GM19395 (cell line): Measurements from ENCODE around the gene SOCS6.

Experiments
- ATAC-seq: cut with Tn5 transposase; IDR thresholded peaks from one replicate; pipeline ENCODE4 v1.9.1; 2021; ENCODE audit warnings: mild to moderate bottlenecking, moderate library complexity; ENCODE audit not compliant: unreplicated experiment

SOCS6 gene

DNA sequence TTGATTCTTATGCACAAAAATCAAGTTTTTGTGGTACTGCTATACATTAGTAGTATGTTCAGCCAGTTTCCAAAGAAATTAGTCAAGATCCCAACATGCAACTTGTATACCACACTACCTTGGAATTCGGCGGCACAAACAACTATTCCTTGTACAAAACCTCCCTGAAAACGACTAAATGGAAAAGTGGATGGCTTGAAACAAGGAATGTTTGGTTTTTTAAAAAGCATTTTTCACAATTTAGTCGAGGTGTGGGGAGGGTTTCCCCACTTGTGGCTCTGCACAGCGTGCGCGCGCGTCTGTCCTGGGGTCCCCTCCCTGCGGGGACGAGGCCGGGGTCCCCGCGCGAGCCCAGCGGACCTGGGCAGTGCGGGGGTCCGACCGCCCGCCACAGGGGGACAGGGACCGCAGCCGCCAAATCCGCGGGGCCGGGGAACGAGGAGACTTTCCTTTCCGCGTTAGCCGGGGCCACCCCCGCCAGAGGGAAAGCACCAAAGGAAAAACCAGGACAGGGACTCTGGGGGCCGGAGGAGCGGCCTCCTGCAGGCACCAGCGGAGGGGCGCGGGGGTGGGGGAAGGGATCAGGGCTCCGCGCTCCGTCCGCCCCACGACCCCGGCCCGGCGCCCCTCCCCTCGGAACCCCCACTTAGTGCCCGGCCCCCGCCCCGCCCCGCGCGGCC is 534 bp upstream of the SOCS6 start:
- peak; percentile 28 for ATAC-seq

DNA sequence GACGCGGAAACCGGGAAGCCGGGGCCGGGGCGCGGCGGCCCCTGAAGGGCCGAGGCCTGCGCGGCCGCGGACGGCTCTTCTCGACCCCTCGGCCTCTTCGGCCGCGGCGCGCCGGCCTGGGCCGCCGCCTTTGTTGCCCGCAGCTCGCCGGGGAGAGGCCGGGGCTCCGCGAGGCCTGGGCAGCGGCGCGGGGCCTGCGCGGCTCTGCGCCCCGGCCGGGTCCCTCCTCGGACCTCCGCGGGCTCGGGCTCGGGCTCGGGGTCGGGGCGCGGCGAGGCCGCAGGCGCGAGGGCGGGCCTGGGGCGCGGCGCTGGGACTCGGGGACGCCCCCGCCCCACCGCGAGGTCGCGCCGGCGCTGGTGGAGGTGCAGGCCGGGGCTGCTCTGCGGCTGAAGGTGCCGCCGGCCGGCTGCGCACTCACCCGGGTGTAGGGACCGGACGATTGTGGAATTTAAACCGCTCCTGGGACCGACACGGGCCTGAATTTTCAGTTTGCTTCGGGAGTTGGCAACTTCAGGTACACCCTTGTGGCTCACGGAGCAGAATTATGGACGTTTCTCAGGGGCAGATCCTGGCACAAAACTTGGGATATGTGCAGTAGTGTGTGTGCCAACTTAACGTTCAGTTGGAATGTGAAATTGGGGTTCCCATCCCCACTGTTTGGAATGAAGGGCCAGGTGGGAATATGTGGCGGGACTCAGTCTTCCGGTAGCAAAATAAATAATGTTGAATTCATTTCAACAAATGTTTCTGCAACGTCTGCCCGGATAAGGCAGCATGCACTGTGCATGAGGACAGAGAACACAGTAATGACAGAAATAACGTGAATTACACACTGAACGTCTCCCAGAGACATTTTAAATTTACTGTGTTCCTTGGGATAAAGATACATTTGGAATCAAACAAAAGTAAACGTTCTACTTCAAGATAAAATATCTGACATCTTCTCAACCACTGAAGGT is 787 bp downstream of the SOCS6 start:
- peak; percentile 53 for ATAC-seq

DNA sequence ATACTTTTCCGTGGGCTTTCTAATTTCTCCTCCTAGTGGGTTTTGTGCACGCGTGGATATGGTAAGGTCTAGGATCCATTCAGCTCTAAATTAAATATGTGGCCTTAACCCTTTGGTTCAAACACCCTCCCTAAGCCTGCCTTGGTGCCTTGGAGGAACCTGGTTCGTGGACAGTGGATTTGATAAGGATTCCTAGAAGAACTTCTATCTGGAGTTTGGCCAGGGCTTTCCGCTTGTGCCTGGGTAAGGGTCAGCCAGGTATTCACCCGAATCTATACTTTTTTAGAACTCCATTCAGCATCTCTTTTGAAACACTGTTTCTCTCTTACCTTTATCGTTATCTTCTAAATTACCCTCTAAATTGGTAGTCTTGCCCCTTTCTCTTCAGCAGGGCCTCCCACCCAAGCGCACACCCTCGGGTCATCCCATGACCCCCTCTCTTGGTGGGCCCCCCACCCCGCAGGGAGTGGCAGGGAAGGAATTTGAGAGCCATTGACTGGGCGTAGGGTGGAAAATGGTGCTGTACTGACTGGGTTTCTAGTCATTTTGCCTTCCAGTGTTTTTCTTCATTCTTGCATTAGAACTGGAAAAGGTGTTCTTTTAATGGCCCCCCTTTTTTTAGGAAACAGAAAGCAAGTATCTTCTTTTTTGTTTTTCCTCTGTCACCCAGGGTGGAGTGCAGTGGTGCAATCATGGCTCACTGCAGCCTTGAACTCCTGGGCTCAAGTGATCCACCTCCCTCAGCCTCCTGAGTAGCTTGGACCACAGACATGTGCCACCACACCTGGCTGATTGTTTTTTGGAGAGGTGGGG is 1.8 kb downstream of the SOCS6 start:
- ATAC-seq = no peak

DNA sequence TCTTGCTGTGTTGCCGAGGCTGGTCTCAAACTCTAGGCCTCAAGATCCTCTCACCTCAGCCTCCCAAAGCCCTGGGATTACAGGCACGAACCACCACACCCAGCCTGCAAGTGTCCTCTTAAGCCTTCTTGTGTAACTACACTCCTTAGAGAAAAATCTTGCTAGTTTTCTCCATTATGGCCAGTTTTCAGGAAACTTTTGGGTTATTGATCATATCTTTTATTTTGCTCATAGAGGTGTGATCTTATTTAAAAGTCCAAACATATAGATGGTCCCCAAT is 2.4 kb downstream of the SOCS6 start:
- no peak for ATAC-seq

DNA sequence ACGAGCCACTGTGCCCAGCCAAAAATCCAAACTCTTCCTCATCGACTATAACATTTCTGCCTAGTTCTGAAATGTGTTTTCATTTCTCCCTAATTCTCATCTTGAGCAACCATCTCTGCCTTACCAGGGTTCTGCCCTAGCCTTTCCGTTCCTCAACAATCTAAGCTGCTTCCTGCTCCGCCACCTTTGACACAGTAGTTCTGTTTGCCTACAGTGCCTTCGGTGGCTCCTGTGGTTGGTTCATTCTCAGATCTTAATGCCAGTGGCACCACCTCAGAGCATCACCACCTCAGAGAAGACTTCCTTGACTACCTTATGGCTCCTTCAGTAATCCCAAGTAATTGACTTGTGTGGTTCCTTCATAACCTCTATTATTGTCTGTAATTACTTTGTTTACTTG is 3.8 kb downstream of the SOCS6 start:
- no peak for ATAC-seq

DNA sequence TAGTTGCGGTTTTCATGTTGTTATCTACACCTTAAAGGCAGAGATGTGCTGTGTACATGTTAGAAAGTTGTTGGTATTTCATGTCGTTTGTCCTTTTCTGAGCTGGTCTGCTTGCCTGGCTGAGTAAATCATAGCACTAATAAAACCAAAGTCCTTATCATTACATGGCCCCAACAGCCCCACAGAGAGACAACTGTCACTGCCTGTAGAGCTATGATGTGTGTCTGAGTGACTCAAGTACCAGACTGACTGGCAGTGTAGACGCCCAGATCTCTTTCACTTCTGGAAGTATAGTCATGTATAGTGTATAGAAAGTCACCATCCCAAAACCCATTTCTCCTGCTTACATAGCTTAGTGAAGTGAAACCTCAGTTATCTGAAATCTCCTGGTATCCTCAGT is 4.3 kb downstream of the SOCS6 start:
- no peak for ATAC-seq

DNA sequence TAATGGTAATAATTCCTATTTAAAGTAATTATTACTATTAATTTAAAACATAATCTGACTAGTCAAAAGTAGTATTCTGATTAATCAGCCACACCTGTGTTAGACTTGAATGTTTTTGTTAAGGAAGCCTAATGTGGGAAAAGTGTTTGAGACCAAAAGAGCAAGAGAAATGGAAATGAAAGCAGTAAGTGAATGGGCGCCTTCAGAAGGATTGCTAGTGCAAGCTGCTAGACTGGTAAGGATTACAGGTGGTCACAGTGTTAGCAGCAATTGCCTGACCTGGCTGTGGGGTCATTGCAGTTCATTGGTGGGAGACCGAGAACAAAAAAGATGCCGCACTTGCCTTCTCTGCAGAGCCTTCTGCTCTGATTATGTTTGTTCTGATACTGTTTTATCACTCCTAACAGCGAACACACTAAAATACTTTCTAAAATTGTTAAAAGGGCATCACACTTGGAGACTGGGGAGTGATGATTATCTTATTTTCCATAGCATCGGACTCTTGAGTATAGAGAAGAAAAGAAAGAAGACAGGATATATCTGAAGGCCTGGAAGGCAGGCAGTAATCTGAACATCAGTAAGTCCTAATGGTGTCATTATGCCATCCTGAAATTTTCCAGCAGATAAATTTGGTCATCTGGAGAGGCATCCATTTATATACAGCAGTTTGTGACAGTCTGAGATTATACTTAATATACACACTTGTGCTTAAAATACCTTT is 5.8 kb downstream of the SOCS6 start:
- no peak for ATAC-seq

DNA sequence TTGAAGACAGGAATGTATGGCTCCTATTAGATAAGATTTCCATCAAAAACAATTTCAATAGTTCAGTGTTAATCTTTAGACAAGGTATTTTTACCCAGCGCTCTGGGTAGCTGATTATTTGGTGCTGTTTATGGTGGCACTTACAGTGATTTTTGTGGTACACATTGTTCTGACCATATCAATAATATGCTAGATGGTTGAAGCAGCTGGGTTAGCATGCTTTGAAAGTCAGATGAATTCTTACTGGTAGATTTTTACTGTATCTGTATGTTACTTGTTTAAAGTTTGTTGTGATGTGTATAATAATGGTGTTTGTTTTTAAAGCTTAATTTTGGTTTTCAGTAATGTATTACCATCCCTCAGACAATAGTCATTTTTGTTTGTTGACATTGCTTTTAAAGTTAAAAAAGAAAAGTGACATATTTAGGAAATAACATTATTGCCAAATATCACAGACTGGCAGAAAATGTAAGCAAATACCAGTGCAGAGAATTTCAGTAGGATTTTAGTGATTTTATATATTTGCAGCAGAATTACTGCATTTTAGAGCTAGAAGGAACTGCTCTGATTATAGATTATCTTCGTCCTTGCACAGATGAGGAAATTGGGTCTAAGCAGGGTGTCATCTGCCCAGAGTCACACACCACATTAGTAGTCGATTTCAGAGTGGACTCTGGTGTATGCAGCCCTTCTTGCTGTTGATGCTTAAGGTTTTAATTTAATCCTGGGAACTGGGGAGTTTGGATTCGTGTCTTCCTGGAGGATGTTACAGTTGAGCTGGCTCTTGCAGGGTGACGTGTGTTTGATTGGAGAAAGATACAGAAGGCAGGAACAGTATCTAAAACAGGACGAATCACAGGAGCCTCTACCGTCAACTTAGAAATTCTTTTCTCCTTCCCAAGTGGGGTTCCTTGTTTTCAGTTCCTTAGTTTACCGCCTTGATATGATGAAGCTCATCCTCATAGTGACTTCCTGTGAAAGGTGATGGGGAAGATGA is 6.6 kb downstream of the SOCS6 start:
- ATAC-seq = no peak

DNA sequence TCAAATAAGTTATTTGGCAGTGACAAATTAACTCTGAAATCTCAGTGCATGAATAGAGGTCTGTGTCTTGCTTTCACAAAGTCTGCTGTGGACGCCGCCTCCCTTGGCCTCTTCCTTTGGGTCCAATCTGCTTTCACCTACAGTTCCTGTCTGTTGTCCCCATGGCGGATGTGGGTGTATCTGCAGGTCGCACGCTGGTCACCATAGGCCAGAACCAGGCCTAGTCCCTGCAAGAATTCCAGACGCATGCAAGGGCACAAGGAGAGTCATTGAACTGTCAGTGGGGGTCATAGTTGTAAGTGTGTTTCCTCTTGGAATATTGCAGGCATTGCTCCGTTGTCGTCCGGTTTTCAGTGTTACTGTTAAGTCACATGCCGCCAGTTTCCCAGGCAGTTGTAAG is 7.4 kb downstream of the SOCS6 start:
- ATAC-seq = no peak

DNA sequence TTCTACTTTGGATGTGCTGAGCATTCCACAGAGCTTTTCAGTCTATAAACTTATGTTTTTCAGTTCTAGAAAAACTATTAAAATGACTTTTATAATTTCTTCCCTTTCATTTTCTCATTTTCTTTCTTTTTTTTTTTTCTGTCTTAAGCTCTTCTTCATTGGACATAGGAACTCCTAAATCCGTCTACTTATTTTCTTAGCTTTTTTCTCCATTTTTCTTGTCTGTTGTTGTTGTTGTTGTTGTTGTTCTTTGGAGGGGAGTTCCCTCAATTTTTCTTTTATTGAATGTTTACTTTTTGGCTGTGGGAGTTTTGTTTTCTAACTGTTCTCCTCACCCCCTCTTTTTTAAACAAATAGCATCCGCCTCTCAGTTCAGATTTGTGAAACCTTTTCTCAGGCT is 7.9 kb downstream of the SOCS6 start:
- ATAC-seq = no peak

DNA sequence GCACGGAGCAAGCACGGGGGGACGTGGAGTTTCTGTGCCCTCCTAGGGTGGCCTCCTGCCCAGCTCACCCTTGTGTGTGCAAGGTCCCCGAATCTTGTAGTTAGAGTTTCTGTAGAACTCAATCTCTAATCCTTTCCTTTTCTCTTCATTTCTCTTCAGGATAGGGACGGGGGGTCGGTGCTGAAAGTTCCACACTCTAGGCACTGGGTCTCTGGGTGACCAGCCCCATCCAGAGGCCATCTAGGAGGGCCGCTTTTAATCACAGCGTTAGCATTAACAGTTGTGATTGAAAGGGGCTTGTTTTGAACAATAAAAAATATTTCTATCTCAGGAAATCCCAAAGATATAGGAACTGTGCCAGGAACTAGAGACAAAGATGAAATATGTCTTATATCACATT is 10.5 kb downstream of the SOCS6 start:
- ATAC-seq = no peak

DNA sequence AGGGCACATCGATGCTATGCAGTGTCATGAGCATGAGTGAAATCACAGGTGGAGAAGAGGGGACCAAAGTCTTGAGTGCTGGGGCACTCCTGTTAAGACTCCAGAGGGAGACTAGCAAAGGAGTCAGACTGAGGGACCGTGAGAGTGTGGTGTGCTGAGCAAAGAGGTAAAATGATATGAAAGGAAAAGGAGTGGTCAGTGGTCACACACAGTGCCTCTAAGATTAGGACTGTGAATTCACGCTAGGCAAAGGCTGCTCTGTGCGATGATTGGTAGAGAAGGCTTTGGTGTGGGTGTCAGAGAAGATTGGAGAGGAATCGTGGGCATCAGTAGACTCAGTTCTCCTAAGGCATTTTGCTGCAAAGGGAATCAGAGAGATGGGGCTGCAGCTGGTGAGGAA is 12.8 kb downstream of the SOCS6 start:
- ATAC-seq = no peak

DNA sequence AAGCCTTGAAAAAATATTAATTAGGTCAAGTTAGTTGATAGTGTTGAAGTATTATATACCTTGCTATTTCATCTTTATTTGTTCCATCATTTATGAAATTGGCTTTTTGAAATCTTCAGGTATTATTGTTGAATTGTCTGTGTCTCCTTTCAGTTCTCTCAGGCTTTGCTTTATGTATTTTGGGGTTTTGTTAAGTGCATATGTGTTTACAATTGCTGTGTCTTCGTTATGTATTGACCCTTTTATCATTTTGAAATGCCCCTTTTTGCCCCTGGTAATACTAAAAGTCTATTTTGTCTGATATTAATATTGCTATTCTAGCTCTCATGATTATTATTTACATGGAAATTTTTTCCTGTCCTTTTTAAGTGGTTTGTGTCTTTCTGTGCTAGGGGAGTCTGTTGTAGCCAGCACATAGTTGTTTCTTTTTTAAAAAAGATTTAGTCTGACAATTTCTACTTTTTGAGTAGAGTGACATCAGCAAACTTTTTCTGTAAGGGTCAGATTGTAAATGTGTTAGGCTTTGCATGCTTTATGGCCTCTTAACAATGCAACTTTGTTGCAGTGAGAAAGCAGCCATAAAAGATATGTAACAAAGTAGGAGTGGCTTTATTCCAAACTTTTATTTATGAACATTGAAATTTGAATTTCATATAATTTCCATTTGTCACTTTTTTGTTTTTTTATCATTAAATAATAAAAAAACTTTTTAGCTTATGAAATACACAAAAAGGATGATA is 19.9 kb downstream of the SOCS6 start:
- no peak for ATAC-seq

DNA sequence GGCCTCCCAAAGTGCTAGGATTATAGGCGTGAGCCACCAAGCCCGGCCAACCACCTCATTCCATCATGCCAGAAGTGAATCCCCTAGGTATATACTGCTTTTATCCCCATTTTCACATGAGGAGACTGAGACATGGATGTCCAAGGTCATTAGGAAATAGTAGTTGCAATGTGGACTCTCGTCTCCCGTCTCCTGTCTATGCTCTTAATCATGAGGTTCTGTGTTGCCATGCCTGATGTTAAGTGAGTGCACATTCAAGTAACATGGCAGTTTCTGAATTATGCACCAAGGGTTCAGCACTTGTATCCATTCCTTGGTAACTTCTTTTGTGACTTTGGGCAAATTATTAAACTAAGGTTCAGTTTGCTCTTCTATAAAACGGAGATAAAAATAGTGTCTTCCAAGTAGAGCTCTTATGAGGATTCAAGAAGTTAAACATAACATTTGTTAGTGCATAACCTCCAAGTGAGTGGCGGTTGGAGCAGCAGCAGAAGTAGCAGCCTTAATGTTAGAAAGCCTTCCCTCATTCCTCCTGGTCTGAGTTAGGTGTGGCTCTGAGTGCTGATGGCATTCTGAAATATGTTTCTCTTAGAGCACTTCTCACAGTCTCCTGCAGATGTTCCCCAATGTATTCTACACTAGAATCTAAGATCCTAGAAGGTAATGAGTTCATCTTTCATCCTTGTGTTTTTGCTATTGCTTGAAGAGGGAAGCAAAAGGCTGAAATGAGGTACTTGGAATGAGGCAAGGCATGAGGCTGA is 21.9 kb downstream of the SOCS6 start:
- no peak for ATAC-seq

DNA sequence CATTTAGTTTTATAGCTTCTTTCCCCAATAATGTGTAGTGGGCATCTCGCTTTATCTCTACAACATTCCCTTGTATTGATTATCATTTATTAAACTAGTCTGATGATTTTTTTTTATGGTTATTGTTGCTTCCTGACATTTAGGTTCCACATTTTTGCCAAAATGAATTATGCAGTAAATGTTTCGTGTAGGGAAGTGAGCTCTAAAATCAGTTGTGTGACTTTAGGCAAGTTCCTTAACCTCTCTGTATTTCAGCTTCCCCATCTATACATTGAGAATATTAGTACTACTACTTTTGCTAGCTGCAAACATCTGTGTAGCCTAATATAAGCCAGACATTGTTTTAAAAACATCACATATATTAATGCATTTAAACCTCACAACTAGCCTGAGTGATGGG is 22.9 kb downstream of the SOCS6 start:
- ATAC-seq = no peak

DNA sequence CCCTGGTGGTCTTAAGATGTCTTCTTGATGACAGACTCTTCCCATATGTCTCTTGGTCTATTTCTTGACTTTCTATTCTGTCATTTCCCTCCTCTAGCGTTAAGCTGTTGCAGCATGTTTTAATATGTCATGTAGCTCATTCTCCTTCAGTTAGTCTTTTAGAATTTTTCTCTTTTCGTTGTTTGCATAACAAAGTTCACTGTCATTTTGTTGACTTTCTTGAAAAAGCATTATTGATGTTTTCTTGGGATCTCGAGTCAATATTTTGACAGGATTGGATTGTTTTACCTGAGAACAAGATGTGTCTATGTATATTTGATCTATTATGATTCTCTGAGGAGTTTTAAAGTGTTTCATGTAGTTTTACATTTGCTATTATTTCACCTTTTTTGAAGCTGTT is 24.8 kb downstream of the SOCS6 start:
- no peak for ATAC-seq

DNA sequence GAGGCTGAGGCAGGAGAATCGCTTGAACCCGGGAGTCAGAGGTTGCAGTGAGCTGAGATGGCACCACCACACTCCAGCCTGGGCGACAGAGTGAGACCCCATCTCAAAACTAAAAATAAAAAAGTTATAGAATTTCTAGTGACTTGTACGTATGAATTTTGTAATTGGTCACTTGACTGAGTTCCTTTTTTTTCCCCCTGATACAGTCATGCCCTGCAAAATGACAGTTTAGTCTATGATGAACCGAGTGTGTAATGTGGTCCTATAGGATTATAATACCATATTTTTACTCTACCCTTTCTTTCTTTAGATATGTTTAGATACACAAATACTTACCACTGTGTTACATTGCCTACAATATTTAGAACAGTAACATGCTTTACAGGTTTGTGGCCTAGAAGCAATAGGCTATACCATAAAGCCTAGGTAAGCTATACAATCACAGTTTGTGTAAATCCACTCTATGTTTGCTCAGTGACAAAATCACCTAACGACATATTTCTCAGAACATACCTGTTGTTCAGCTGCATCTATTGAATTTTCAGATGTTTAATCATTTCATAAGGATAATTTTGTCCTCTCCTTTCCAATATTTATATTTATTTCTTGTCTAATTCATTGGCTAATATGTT is 25.4 kb downstream of the SOCS6 start:
- no peak for ATAC-seq

DNA sequence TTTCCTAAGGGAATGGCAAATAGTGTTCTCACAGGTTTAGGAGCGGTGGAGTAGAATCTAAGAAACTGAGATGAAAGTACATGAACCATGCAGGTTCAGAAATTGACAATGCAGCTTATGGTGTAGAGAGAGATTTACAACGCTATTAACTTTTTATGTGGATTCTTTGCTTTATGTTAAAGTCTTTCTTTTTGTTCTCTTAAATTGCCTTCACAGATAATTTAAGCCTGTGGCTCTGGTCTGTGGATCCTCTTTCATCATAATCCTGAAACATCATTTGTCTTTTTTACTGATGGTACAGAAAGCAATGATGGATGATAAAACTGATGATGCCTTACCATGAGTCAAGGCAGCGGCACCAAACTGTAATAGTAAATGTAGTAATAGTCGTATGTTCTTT is 30.3 kb downstream of the SOCS6 start:
- no peak for ATAC-seq
